Fibroblast of lung (primary cell): ENCODE data around the gene TRIM3.

Experiments
- EZH2 ChIP-seq: IDR thresholded peaks from 2 replicates; pipeline ENCODE4 v1.5.1; 2012; ENCODE audit warnings: low read length, control low read depth, mild to moderate bottlenecking; ENCODE audit errors: missing control alignments
- TF ChIP-seq, protein P1 (sequence below), 2 donors: IDR thresholded peaks in 1 of 2; conservative IDR thresholded peaks in 1 of 2; 1 replicate in 1 of 2; 2 replicates in 1 of 2; pipeline ENCODE4 v1.5.1; 2011 to 2012; ENCODE audit warnings: low read length in 2 of 2, control low read depth in 1 of 2, inconsistent platforms in 1 of 2, low read depth in 1 of 2, mild to moderate bottlenecking in 1 of 2

- TF ChIP-seq, protein P1, sequence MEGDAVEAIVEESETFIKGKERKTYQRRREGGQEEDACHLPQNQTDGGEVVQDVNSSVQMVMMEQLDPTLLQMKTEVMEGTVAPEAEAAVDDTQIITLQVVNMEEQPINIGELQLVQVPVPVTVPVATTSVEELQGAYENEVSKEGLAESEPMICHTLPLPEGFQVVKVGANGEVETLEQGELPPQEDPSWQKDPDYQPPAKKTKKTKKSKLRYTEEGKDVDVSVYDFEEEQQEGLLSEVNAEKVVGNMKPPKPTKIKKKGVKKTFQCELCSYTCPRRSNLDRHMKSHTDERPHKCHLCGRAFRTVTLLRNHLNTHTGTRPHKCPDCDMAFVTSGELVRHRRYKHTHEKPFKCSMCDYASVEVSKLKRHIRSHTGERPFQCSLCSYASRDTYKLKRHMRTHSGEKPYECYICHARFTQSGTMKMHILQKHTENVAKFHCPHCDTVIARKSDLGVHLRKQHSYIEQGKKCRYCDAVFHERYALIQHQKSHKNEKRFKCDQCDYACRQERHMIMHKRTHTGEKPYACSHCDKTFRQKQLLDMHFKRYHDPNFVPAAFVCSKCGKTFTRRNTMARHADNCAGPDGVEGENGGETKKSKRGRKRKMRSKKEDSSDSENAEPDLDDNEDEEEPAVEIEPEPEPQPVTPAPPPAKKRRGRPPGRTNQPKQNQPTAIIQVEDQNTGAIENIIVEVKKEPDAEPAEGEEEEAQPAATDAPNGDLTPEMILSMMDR (conservative IDR thresholded peaks at IDR 0.05 in 1 of 2, IDR thresholded peaks at IDR 0.05 in 1 of 2; ENCODE audit: low read depth in 1 of 2, low read length in 2 of 2): no peak
- no peak for TF ChIP-seq EZH2
Measured at GRCh38 chr11:6488821-6489220, 15.1 kb upstream of the TRIM3 start.
